ENCODE data around the gene GABBR2.

Gene GABBR2

DNA sequence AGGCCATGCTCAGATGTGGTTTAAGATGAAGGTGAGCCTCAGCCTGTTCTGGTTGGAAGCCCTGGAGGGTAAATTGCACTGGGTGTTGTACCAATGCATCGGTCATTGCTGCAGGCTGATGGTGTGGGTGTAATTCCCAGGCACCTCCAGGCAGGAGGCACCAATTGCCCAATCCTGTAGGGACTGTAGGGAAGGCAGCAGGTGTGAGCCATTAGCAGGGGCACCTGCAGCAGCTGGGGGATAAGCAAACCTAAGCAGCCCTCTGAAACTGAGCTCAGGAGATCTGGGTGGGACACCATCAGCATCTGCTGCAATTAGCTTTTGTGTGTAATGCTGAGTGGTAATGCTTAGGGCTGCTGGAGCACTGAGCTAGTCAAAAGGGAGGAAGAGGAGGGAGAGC lies 263.2 kb downstream of the GABBR2 start:
- no peaks in the 10 kb centered on the region for H3K9me3 ChIP-seq (ENCODE audit: control insufficient read depth, low read length)
- no peaks in the 10 kb centered on the region for H3K36me3 ChIP-seq (ENCODE audit: control insufficient read depth, insufficient read depth, low read length, severe bottlenecking)
- H3K27me3 ChIP-seq (replicated peaks; ENCODE audit: control insufficient read depth, insufficient read depth, low read length), result peaks cover 32% of the 10 kb centered on the region
- H3K4me3 ChIP-seq (ENCODE audit: low read length), result no peak overlapping the region
- no peak for DNase-seq (ENCODE audit: low read depth)
- H3K9ac ChIP-seq (ENCODE audit: low read length), result no peak overlapping the region
- H3K4me1 ChIP-seq (ENCODE audit: control insufficient read depth, insufficient read depth, low read length), result no peaks in the 10 kb centered on the region

DNA sequence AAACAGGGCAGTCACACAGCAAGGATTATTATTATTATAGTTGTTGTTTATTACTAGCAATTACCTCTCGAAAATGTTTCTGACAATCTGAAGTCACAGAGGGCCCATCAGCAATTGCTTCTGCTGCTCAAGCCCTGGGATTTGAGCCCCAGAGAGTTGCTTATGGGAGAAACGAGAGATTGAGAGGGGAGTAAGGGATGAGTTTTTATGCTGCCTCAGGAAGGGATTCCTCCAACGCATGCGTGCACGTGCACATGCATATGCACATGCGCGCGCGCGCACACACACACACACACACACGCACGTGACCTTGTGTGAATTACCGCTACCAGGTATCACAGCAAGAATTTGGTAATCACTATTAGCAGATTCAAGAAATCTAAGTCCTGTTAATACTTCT lies 264.1 kb downstream of the GABBR2 start:
- Histone ChIP-seq H3K4me3 (ENCODE audit: low read length) (no peak overlapping the region), H3K36me3 (ENCODE audit: control insufficient read depth, insufficient read depth, low read length, severe bottlenecking) (no peaks in the 10 kb centered on the region), H3K4me1 (ENCODE audit: control insufficient read depth, insufficient read depth, low read length) (no peaks in the 10 kb centered on the region), H3K9me3 (ENCODE audit: control insufficient read depth, low read length) (no peaks in the 10 kb centered on the region), H3K9ac (ENCODE audit: low read length) (no peak overlapping the region), H3K27me3 (replicated peaks; ENCODE audit: control insufficient read depth, insufficient read depth, low read length) (peaks cover 39% of the 10 kb centered on the region)
- no peak for DNase-seq (ENCODE audit: low read depth)

DNA sequence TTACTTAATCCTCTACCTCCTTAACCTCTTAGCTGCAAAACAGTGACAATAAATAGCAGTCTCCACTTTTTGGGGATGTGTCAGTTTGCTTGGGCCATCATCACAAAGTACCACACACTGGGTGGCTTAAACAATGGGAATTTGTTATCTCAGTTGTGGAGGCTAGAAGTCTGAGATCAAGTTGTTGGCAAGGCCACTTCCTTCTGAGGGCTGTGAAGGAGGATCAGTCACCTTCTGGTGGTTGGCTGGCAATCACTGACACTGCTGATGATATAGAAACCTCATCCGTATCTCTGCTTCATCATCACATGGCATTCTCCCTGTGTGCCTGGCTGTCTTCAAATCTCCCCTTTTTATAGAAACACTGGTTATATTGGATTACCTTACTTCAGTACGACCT lies 266.2 kb downstream of the GABBR2 start:
- Histone ChIP-seq H3K27me3 (replicated peaks; ENCODE audit: control insufficient read depth, insufficient read depth, low read length) (peaks cover 39% of the 10 kb centered on the region), H3K9me3 (ENCODE audit: control insufficient read depth, low read length) (no peaks in the 10 kb centered on the region), H3K4me1 (ENCODE audit: control insufficient read depth, insufficient read depth, low read length) (no peaks in the 10 kb centered on the region), H3K4me3 (ENCODE audit: low read length) (no peak overlapping the region), H3K36me3 (ENCODE audit: control insufficient read depth, insufficient read depth, low read length, severe bottlenecking) (no peaks in the 10 kb centered on the region), H3K9ac (ENCODE audit: low read length) (no peak overlapping the region)
- no peak for DNase-seq (ENCODE audit: low read depth)

DNA sequence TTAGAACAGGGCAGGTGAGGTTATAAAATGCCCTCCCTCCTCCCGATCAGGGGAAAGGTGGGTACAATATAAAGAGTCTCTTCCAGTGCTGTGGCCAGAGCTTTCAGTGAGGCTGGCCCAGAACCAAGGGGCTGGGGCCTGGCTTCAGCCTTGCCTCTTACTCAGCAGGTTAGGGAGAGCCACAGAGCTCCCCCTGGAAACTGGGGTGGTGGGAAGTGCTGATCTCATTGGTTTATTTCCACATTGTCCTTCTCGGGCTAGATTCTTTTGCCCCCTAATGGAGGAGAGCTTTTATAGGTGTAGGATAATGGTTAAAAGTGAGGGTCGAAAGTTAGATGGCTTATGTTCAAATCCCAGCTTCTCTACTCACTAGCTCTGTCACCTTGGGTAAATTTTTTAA lies 266.6 kb downstream of the GABBR2 start:
- Histone ChIP-seq H3K27me3 (replicated peaks; ENCODE audit: control insufficient read depth, insufficient read depth, low read length) (peaks cover 39% of the 10 kb centered on the region), H3K4me3 (ENCODE audit: low read length) (no peak overlapping the region), H3K9me3 (ENCODE audit: control insufficient read depth, low read length) (no peaks in the 10 kb centered on the region), H3K4me1 (ENCODE audit: control insufficient read depth, insufficient read depth, low read length) (no peaks in the 10 kb centered on the region), H3K36me3 (ENCODE audit: control insufficient read depth, insufficient read depth, low read length, severe bottlenecking) (no peaks in the 10 kb centered on the region), H3K9ac (ENCODE audit: low read length) (no peak overlapping the region)
- DNase-seq (ENCODE audit: low read depth), result no peak

DNA sequence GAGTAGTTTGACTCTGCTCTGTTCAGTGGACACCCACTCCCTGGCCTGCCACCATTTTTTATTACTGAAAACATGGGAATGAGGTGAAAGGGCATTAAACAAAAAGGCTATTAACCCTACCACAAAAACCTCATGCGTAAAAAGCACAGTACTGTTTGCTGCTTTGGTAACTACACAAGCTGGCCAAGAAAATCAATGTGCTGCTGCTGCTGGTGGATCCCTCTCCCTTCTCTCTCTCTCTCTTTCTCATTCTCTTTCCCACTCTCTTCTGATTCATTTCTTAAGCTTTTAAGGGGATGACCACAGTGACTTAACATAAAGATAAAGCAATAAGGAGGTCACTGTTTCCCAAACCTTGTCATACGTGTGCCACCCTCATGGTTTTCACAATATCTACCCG lies 270.1 kb downstream of the GABBR2 start:
- no peak overlapping the region for H3K4me3 ChIP-seq (ENCODE audit: low read length)
- peaks cover 14% of the 10 kb centered on the region for H3K27me3 ChIP-seq (replicated peaks; ENCODE audit: control insufficient read depth, insufficient read depth, low read length)
- no peak overlapping the region for H3K9ac ChIP-seq (ENCODE audit: low read length)
- H3K36me3 ChIP-seq (ENCODE audit: control insufficient read depth, insufficient read depth, low read length, severe bottlenecking), result no peaks in the 10 kb centered on the region
- no peaks in the 10 kb centered on the region for H3K4me1 ChIP-seq (ENCODE audit: control insufficient read depth, insufficient read depth, low read length)
- DNase-seq (ENCODE audit: low read depth), result no peak
- H3K9me3 ChIP-seq (ENCODE audit: control insufficient read depth, low read length), result peaks cover 3% of the 10 kb centered on the region

DNA sequence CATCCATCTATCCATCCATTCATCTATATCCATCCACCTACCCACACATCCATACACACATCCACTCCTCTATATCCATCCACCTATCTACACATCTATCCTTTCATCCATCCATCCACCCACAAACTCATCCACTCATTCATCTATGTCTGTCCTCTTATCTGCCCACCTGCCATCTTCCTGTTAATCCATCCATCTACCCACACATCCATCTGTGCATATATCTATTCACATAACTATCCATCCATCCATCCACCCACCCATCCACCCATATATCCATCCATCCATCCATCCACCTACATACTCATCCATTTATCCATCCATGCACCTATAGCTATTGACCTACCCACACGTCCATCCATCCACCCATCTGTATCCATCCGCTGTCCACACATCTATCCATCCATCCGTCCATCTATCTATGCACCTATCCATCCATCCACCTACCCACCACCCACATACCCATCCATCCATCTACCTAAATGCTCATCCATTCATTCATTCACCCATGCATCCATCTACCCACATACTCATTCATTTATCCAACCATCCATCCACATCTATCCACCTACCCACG lies 271.2 kb downstream of the GABBR2 start:
- Histone ChIP-seq H3K36me3 (ENCODE audit: control insufficient read depth, insufficient read depth, low read length, severe bottlenecking) (no peaks in the 10 kb centered on the region), H3K4me3 (ENCODE audit: low read length) (no peak overlapping the region), H3K9ac (ENCODE audit: low read length) (no peak overlapping the region), H3K27me3 (replicated peaks; ENCODE audit: control insufficient read depth, insufficient read depth, low read length) (peaks cover 13% of the 10 kb centered on the region), H3K9me3 (ENCODE audit: control insufficient read depth, low read length) (peaks cover 3% of the 10 kb centered on the region), H3K4me1 (ENCODE audit: control insufficient read depth, insufficient read depth, low read length) (no peaks in the 10 kb centered on the region)
- no peak for DNase-seq (ENCODE audit: low read depth)

DNA sequence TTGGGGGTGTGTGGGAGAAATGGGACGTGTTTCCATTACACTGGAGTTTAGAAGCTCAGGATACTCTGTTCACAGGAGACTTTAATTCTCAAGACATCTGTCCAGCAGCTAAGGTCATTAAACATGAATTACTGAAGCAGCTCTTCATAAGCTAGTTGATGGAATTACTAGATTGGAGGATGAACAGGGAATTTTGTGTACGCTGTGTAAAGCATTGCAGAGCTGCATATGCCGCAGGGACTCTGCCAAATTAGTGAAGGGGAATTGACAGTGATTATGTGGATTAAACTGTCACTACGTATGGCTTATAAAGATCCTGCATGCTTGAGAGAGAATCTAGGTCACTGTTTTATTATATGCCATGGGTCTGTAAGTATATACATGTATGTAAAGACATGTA lies 275.8 kb downstream of the GABBR2 start:
- Histone ChIP-seq H3K4me1 (ENCODE audit: control insufficient read depth, insufficient read depth, low read length) (peaks cover 6% of the 10 kb centered on the region), H3K9me3 (ENCODE audit: control insufficient read depth, low read length) (peaks cover 3% of the 10 kb centered on the region), H3K4me3 (ENCODE audit: low read length) (no peak overlapping the region), H3K36me3 (ENCODE audit: control insufficient read depth, insufficient read depth, low read length, severe bottlenecking) (no peaks in the 10 kb centered on the region), H3K27me3 (replicated peaks; ENCODE audit: control insufficient read depth, insufficient read depth, low read length) (peaks cover 10% of the 10 kb centered on the region), H3K9ac (ENCODE audit: low read length) (no peak overlapping the region)
- DNase-seq (ENCODE audit: low read depth), result no peak

DNA sequence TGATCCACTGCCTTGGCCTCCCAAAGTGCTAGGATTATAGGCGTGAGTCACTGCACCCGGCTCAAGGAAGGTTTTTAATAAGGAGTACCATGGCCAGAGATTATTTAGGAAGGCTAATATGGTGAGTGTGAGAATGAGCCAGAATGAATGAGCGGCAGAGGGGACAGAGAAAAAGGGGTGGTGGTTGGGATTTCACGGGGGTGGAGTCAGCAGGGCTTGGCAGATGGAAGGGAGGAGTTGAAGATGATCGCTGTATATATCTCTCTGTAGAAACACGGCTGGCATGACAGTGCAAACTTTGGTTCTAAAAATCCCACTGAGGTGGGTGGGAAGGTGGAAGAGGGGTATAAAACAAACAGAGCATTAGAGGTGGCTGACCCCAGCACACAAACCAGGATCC lies 276.6 kb downstream of the GABBR2 start:
- peaks cover 3% of the 10 kb centered on the region for H3K9me3 ChIP-seq (ENCODE audit: control insufficient read depth, low read length)
- H3K27me3 ChIP-seq (replicated peaks; ENCODE audit: control insufficient read depth, insufficient read depth, low read length), result peaks cover 13% of the 10 kb centered on the region
- H3K36me3 ChIP-seq (ENCODE audit: control insufficient read depth, insufficient read depth, low read length, severe bottlenecking), result no peaks in the 10 kb centered on the region
- H3K9ac ChIP-seq (ENCODE audit: low read length), result no peak overlapping the region
- peaks cover 6% of the 10 kb centered on the region for H3K4me1 ChIP-seq (ENCODE audit: control insufficient read depth, insufficient read depth, low read length)
- no peak for DNase-seq (ENCODE audit: low read depth)
- no peak overlapping the region for H3K4me3 ChIP-seq (ENCODE audit: low read length)

DNA sequence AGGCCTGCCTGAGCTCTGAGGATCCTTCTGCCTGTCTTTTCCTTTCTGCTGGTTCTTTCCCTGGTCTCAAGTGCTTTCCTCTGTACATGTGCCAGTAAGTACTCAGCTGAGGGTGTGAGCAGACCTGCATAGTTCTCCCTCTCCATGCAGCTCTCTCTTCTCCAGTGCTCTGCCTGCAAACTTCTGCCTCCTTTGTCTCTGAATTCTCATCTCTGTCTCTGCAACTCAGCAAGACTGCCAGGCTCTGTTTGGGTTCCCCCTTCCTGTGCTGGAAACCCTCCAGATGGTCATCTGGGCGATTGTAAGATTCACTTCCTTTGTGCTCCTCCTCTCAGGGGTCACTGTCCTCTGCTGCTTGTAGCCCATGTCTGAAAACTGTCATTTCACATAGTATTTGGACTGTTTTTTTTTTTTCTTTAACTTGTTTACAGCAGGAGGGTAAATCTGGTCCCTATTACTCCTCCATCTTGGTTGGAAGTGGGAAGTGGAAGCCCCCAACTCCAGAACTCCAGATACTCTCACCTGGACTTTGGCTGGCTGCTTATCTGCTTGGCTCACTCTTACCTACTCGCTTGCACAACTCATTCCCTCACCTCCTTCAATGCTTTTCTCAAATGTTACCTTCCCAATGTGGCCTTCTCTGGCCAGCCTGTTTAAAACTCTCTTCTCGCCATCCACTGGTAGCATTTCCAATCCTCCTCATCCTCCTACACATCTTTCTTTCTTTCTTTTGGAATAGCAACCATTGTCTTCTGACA lies 278.0 kb downstream of the GABBR2 start:
- H3K36me3 ChIP-seq (ENCODE audit: control insufficient read depth, insufficient read depth, low read length, severe bottlenecking), result no peaks in the 10 kb centered on the region

DNA sequence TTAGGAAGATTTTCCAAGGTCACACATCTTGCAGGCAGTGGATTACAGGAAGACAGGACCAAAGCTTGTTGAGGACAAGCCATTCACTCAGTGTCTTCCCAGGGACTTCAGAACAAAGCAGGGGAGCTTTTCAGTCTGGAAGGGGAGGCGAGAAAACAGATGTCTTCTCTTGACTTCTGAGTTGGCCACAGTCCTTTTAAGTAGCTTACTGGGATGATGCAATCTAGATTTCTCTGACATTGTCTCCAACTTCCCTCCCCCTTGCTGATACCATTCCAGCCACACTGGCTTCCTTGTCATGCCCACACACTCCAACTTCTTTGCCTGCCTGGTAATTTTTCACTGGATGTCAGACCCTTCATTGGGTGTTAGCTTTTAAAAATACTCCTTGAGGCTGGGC lies 279.1 kb downstream of the GABBR2 start:
- Histone ChIP-seq H3K4me1 (ENCODE audit: control insufficient read depth, insufficient read depth, low read length) (peaks cover 6% of the 10 kb centered on the region), H3K36me3 (ENCODE audit: control insufficient read depth, insufficient read depth, low read length, severe bottlenecking) (no peaks in the 10 kb centered on the region), H3K9ac (ENCODE audit: low read length) (no peak overlapping the region), H3K9me3 (ENCODE audit: control insufficient read depth, low read length) (no peaks in the 10 kb centered on the region), H3K4me3 (ENCODE audit: low read length) (no peak overlapping the region), H3K27me3 (replicated peaks; ENCODE audit: control insufficient read depth, insufficient read depth, low read length) (peaks cover 13% of the 10 kb centered on the region)
- peak; percentile 44 for DNase-seq (ENCODE audit: low read depth)

More for the DNA sequence above, 278.0 kb downstream of the GABBR2 start:
- peaks cover 2% of the 10 kb centered on the region for H3K9me3 ChIP-seq (ENCODE audit: control insufficient read depth, low read length)
- H3K27me3 ChIP-seq (replicated peaks; ENCODE audit: control insufficient read depth, insufficient read depth, low read length), result peaks cover 13% of the 10 kb centered on the region
- no peak for DNase-seq (ENCODE audit: low read depth)
- peaks cover 6% of the 10 kb centered on the region for H3K4me1 ChIP-seq (ENCODE audit: control insufficient read depth, insufficient read depth, low read length)
- H3K4me3 ChIP-seq (ENCODE audit: low read length), result no peak overlapping the region
- no peak overlapping the region for H3K9ac ChIP-seq (ENCODE audit: low read length)

DNA sequence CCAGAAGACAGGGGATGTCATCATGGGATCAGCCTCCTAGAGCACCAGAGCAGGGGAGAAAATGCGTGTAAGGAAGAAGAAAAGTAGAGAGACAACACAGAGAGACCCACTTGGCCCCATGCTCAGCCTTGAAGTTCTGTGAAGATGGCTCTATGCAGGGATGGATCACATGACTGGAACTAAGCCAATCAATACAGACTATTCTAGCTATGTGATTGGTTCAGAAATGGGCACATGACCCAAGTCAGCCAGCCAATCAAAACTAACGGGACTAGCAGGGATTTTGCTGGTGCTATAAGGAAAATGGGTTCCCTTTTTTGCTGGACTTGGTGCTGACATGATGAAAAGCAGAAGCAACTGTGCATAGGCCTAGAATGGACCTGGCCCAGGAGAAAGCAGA lies 280.3 kb downstream of the GABBR2 start:
- no peaks in the 10 kb centered on the region for H3K9me3 ChIP-seq (ENCODE audit: control insufficient read depth, low read length)
- peaks cover 13% of the 10 kb centered on the region for H3K27me3 ChIP-seq (replicated peaks; ENCODE audit: control insufficient read depth, insufficient read depth, low read length)
- H3K36me3 ChIP-seq (ENCODE audit: control insufficient read depth, insufficient read depth, low read length, severe bottlenecking), result no peaks in the 10 kb centered on the region
- H3K9ac ChIP-seq (ENCODE audit: low read length), result no peak overlapping the region
- H3K4me3 ChIP-seq (ENCODE audit: low read length), result no peak overlapping the region
- DNase-seq (ENCODE audit: low read depth), result no peak
- peaks cover 6% of the 10 kb centered on the region for H3K4me1 ChIP-seq (ENCODE audit: control insufficient read depth, insufficient read depth, low read length)

DNA sequence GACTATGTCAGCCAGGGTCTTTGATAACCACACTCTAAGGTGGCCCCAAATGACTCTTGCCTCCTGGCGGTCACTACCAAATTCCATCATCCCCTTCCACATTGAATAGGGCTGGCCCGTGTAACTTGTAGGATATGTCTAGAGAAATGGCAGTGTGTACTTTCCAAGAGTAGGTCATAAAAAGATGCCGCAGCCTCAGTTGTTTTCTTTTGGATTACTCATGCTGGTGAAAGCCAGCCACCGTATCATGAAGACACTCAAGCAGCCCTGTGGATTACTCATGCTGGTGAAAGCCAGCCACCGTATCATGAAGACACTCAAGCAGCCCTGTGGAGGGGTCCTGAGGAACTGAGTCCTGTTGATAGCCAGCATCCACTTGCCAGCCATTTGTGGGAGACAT lies 281.2 kb downstream of the GABBR2 start:
- Histone ChIP-seq H3K9ac (ENCODE audit: low read length) (no peak overlapping the region), H3K9me3 (ENCODE audit: control insufficient read depth, low read length) (no peaks in the 10 kb centered on the region), H3K4me1 (ENCODE audit: control insufficient read depth, insufficient read depth, low read length) (peaks cover 6% of the 10 kb centered on the region), H3K27me3 (replicated peaks; ENCODE audit: control insufficient read depth, insufficient read depth, low read length) (peaks cover 8% of the 10 kb centered on the region), H3K4me3 (ENCODE audit: low read length) (no peak overlapping the region), H3K36me3 (ENCODE audit: control insufficient read depth, insufficient read depth, low read length, severe bottlenecking) (no peaks in the 10 kb centered on the region)
- DNase-seq (ENCODE audit: low read depth), result no peak

Measured in adipocyte (in vitro differentiated cells).